Mammary epithelial cell (primary cell): ENCODE measurements around the gene OCSTAMP.

Experiments used
- CTCF ChIP-seq, 2 donors: IDR thresholded peaks in 1 of 2; conservative IDR thresholded peaks in 1 of 2; 2 replicates each; pipeline ENCODE4 v1.5.1; 2011 to 2012; ENCODE audit warnings: inconsistent platforms in 2 of 2, low read length in 2 of 2, mild to moderate bottlenecking in 2 of 2, control low read depth in 1 of 2, low read depth in 1 of 2; ENCODE audit not compliant: insufficient read depth in 1 of 2; ENCODE audit errors: extremely low read depth in 1 of 2
- EZH2 ChIP-seq: IDR thresholded peaks from 2 replicates; pipeline ENCODE4 v1.6.1; 2012; ENCODE audit warnings: low read length, inconsistent platforms, borderline replicate concordance

GRCh38 chr20:46569961-46570360, 19.5 kb upstream of the OCSTAMP start:
- no peak for TF ChIP-seq CTCF (conservative IDR thresholded peaks at IDR 0.05 in 1 of 2, IDR thresholded peaks at IDR 0.05 in 1 of 2; ENCODE audit: extremely low read depth in 1 of 2, insufficient read depth in 1 of 2, low read depth in 1 of 2, low read length in 2 of 2)
- TF ChIP-seq EZH2 = no peak
